Endometrial microvascular endothelial cells (primary cell): ENCODE measurements around the gene SP4. TPM values are rescaled to one million over a fixed set of nuclear protein-coding genes. Genes with fewer than 3 reads are reported as not detected.

Experiments
- in situ Hi-C: cut with HindIII; loops from 2 replicates; pipeline ENCODE4 v1.10.0; 2017; ENCODE audit warnings: low sequenced_read_pairs, low pct_unique_long_range_greater_than_20kb; ENCODE audit errors: inconsistent ontology term
- total RNA-seq: library from RNA; depleted of rRNA; stranded (reverse); fragments of >200 nt; gene quantifications from one replicate; pipeline ENCODE4 v1.2.3, GENCODE V29; 2015; ENCODE audit errors: inconsistent ontology term

SP4 gene
- 5.1 TPM for total RNA-seq

- in situ Hi-C loops, result no loop called here
Measured at GRCh38 chr7:21427871-21428658, at the start of gene SP4. TSS of gene SP4 (plus strand) at chr7:21428083. CDS start at chr7:21428252, 169 bp downstream.

GRCh38 chr7:21383227-21384220 lies 44.4 kb upstream of the SP4 start:
- in situ Hi-C loops, result no loop called here

- in situ Hi-C loops, result no loop called here
Measured at GRCh38 chr7:21393937-21394336, 33.9 kb upstream of the SP4 start.

GRCh38 chr7:21401944-21402343 lies 25.9 kb upstream of the SP4 start:
- in situ Hi-C loops, result no loop called here

- in situ Hi-C loops, result no loop called here
Measured at GRCh38 chr7:21407796-21408480, 19.9 kb upstream of the SP4 start.

- in situ Hi-C loops, result no loop called here
Measured at GRCh38 chr7:21408481-21408820, 19.4 kb upstream of the SP4 start.

GRCh38 chr7:21412410-21412851 lies 15.5 kb upstream of the SP4 start:
- in situ Hi-C loops, result no loop called here

- in situ Hi-C loops, result no loop called here
Measured at GRCh38 chr7:21412957-21413356, 14.9 kb upstream of the SP4 start.

GRCh38 chr7:21413502-21413901 lies 14.4 kb upstream of the SP4 start:
- in situ Hi-C loops, result no loop called here

- in situ Hi-C loops, result no loop called here
Measured at GRCh38 chr7:21414795-21415393, 13.0 kb upstream of the SP4 start.

- in situ Hi-C loops, result no loop called here
Measured at GRCh38 chr7:21417647-21418046, 10.2 kb upstream of the SP4 start.

GRCh38 chr7:21422751-21423150 lies 5.1 kb upstream of the SP4 start:
- in situ Hi-C loops, result no loop called here

- in situ Hi-C loops, result no loop called here
Measured at GRCh38 chr7:21425290-21425689, 2.6 kb upstream of the SP4 start.

GRCh38 chr7:21426286-21427181 lies 1.3 kb upstream of the SP4 start:
- in situ Hi-C loops, result no loop called here

- in situ Hi-C loops, result no loop called here
Measured at GRCh38 chr7:21427182-21427870, 557 bp upstream of the SP4 start.

- in situ Hi-C loops, result no loop called here
Measured at GRCh38 chr7:21428659-21428941, 717 bp downstream of the SP4 start.

GRCh38 chr7:21429021-21429420 lies 1.1 kb downstream of the SP4 start:
- in situ Hi-C loops, result no loop called here
